ENCODE data around the gene METTL5. TPM values are rescaled to one million over a fixed set of nuclear protein-coding genes. Genes with fewer than 3 reads are reported as not detected.
A peak's percentile ranks its signal among the peaks of the same experiment; 100 is the strongest.
"Not testable (repeated sequence)": the region's sequence is repeated elsewhere in the genome, so short reads cannot be mapped to it uniquely, and the experiment has no call there.

Gene METTL5
- total RNA-seq: 69.4 TPM
- long read RNA-seq, transcript METTL5-206 (8 exons, 880 nt): major isoform, 17 of 39 reads
- long read RNA-seq, transcript METTL5-201 (7 exons, 1,010 nt): minor isoform, 6 of 39 reads
- long read RNA-seq, transcript METTL5-203 (8 exons, 800 nt): minor isoform, 9 of 39 reads
- long read RNA-seq, partial matches to known transcripts: 3 of 39 reads
- long read RNA-seq, other reads (novel, unspliced or antisense): 4 of 39 reads

GRCh38 chr2:169824373-169825333, at the start of gene METTL5:
METTL5 (minus strand) TSS chr2:169824905; CDS start chr2:169824597, 308 bp downstream.
- DNase-seq (ENCODE audit: low spot score): peak; percentile 95

DNA sequence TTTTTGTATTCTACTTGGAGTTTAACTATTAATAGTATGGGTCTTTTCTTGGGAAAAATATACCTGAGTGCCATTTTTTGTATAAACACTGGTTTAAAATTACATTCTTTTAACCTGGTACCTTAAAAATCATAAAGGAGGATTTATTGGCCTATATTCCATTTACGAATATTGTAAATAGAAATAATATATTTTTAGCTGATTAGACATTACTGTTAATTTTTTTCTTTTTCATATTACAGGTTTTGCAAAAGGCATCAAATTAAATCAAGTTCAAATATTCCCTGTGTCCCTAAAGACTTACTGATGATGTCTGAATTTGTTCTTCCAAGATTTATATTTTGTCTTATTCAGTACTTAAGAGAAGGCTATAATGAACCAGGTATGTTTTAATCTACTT, 47.3 kb upstream of the METTL5 start:
- DNase-seq (ENCODE audit: low spot score): no peak

- not testable (repeated sequence) for DNase-seq (ENCODE audit: low spot score)
Observed at GRCh38 chr2:169871369-169871768, 46.7 kb upstream of the METTL5 start.

GRCh38 chr2:169868951-169869350, 44.2 kb upstream of the METTL5 start:
- no peak for DNase-seq (ENCODE audit: low spot score)

GRCh38 chr2:169867579-169867978, 42.9 kb upstream of the METTL5 start:
- DNase-seq (ENCODE audit: low spot score): no peak

DNA sequence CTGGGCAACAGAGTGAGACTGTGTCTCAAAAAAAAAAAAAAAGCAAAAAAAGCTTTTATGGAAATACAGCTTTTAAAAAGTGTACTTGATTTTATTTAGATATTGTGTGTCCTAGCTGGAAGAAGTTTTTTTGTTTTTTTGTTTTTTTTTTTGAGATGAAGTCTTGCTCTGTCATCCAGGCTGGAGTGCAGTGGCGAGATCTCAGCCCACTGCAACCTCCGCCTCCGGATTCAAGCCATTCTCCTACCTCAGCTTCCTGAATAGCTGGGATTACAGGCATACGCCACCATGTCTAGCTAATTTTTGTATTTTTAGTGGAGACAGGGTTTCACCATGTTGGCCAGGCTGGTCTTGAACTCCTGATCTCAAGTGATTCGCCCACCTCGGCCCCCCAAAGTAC, 41.5 kb upstream of the METTL5 start:
- DNase-seq (ENCODE audit: low spot score): not testable (repeated sequence)

- no peak for DNase-seq (ENCODE audit: low spot score)
Observed at GRCh38 chr2:169865492-169865891, 40.8 kb upstream of the METTL5 start.

DNA sequence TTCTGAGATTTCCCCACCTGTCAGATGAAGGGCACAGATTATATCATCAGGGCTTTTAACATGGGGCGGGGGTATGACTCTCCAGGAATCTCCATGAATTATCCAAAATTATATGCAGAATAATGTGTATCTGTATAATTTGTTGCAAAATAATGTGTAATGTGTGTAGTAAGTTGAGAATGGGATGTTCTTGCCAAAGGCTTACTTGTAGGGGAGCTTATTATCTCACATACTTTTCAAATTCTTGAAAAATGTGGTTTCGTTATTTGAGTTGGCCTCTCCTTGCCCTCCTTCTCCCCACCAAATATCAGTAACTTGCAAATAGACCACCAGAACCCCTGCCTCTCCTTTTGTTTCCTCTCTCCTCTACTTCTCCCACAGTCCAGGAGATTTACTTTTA, 38.1 kb upstream of the METTL5 start:
- no peak for DNase-seq (ENCODE audit: low spot score)

- DNase-seq (ENCODE audit: low spot score): no peak
Observed at GRCh38 chr2:169860149-169860548, 35.4 kb upstream of the METTL5 start.

DNA sequence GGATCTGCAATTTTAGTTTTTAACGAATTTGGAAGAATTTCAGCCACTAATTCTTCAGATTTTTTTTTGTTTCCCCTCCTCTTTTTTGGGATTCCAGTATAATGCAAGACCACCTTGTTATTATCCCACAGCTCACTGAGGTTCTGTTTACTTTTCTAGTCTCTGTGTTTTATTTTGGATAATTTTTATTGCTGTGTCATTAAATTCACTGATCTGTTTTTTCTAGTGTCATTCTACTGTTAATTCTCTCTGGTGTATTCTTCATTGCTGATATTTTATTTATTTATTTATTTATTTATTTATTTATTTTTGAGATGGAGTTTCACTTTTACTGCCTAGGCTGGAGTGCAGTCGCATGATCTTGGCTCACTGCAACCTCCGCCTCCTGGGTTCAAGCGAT, 34.7 kb upstream of the METTL5 start:
- DNase-seq (ENCODE audit: low spot score): no peak

DNA sequence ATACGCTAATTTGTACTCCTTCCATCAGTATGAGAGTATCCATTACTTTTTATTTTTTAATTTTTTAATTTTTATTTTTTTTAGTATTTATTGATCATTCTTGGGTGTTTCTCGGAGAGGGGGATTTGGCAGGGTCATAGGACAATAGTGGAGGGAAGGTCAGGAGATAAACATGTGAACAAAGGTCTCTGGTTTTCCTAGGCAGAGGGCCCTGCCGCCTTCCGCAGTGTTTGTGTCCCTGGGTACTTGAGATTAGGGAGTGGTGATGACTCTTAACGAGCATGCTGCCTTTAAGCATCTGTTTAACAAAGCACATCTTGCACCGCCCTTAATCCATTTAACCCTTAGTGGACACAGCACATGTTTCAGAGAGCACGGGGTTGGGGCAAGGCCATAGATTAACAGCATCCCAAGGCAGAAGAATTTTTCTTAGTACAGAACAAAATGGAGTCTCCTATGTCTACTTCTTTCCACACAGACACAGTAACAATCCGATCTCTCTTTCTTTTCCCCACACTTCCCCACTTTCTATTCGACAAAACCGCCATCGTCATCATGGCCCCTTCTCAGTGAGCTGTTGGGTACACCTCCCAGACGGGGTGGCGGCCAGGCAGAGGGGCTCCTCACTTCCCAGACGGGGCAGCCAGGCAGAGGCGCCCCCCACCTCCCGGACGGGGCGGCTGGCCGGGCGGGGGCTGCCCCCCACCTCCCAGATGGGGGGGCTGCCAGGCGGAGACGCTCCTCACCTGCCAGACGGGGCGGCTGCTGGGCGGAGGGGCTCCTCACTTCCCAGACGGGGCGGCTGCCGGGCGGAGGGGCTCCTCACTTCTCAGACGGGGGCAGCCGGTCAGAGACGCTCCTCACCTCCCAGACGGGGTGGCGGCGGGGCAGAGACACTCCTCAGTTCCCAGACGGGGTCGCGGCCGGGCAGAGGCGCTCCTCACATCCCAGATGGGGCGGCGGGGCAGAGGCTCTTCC, 30.9 kb upstream of the METTL5 start:
- not testable (repeated sequence) for DNase-seq (ENCODE audit: low spot score)

GRCh38 chr2:169853041-169853668, 28.4 kb upstream of the METTL5 start:
- DNase-seq (ENCODE audit: low spot score): no peak

DNA sequence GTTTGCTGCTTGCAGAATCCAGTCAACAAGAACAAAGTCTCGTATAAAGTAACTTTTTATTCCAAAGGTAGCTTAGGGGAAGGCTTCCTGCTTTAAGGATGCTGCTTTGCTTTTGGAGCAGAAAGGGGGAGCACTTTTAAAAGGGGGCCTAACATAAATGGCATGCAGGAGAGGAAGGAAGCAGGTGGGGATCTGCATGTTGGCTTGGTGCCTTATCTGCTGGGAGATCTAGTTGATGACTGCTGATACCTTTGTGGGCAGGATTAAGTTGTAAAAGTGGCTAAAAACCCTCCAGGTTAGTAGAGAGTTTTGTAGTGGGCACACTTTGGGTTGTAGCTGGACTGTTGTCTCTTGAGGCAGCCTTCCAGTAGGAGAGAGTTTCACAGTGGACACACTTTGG, 25.0 kb upstream of the METTL5 start:
- no peak for DNase-seq (ENCODE audit: low spot score)

- not testable (repeated sequence) for DNase-seq (ENCODE audit: low spot score)
Observed at GRCh38 chr2:169848959-169849693, 24.4 kb upstream of the METTL5 start.

DNA sequence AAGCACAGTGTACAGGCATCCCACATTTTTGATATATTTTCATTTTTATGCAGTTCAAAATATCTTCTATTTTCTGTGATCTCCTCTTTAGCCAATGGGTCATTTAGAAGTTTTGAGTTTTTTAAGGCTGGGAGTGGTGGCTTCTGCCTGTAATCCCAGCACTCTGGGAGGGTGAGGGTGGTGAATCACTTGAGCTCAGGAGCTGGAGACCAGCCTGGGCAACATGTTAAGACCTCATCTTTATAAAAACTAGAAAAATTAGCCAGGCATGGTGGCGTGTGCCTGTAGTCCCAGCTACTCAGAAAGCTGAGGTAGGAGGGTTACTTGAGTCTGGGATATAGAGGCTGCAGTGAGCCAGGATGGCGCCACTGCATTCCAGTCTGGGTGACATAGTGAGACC, 20.3 kb upstream of the METTL5 start:
- no peak for DNase-seq (ENCODE audit: low spot score)

DNA sequence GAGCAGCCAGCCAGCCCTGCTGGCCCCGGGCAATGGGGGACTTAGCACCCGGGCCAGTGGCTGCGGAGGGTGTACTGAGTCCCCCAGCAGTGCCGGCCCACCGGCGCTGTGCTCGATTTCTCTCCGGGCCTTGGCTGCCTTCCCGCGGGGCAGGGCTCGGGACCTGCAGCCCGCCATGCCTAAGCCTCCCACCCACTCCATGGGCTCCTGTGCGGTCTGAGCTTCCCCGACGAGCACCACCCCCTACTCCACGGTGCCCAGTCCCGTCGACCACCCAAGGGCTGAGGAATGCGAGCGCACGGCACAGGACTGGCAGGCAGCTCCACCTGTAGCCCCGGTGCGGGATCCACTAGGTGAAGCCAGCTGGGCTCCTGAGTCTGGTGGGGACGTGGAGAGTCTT, 16.9 kb upstream of the METTL5 start:
- DNase-seq (ENCODE audit: low spot score): not testable (repeated sequence)

DNA sequence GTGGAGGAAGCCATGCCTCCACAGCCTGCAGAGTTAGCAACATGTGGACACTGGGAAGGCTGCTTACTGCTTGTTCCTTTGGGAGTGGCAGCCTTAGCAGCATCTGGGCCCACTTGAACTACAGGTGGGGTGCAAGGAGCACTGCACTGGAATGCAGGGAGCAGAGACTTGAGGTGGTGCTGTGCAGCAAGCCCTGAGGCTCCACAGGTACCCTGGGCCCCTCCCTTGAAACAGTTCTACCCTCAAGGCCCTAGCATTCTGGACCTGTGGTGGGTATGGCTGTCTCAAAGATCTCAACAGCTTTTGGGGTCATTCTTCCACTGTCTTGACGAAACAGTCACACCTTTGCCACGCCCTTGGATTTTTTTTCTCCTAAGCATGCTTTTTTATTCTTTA, 16.0 kb upstream of the METTL5 start:
- no peak for DNase-seq (ENCODE audit: low spot score)

- no peak for DNase-seq (ENCODE audit: low spot score)
Observed at GRCh38 chr2:169839954-169840746, 15.4 kb upstream of the METTL5 start.

Measured in mesenteric fat pad (tissue), 1 donor.